GM19351 (cell line): Measurements from ENCODE around the gene RAB14.

ENCODE experiments used
- ATAC-seq: cut with Tn5 transposase; IDR thresholded peaks from one replicate; pipeline ENCODE4 v1.9.1; 2021; ENCODE audit warnings: mild to moderate bottlenecking, moderate library complexity; ENCODE audit not compliant: unreplicated experiment

The RAB14 gene

DNA sequence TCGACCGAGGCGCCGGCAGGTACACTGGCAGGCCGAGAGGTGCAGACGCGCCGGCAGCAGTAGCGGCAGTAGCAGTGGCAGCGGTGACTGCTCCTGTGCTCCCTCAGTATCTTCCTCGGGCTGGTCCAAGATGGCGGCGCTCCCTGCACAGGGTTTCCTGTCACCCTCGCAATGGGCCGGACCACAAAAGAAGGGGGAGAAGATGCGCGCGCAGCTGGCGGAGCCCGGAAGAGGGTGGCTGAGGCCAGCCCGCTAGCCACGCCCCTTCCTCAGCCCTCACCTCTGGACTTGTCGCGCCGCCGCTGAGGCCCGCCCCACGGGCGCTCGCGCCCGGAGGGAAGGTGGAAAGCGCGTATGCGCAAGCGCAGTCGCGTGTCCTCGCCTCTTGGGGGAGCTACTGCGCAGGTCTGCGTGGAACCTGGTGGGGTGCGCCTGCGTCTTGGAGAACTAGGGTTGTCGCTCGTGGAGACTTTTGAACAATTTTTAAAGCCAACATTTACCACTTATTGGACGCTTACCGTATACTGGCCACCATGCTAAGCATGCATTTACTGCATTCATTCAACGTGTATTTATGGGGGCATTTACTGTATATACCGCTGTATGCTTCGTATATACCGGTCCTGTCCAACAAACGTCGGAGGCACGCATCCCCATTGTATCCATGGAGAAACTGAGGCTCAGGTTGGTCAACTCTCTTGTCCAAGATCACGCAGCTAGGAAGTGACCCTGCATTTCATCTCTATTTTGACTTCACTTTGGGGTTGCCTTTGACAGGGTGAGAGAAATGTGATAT lies at the start of gene RAB14:
TSS of gene RAB14 (minus strand) at position 132 of the 796 bp plus-strand sequence. CDS start 8,457 bp downstream, outside the sequence.
- peak; percentile 83 for ATAC-seq

GRCh38 chr9:121249563-121249962 lies 47.9 kb upstream of the RAB14 start:
- ATAC-seq, result no peak

GRCh38 chr9:121246821-121247561 lies 45.3 kb upstream of the RAB14 start:
- no peak for ATAC-seq

GRCh38 chr9:121242959-121243346 lies 41.3 kb upstream of the RAB14 start:
- ATAC-seq, result no peak

GRCh38 chr9:121242219-121242958 lies 40.7 kb upstream of the RAB14 start:
- ATAC-seq, result no peak

DNA sequence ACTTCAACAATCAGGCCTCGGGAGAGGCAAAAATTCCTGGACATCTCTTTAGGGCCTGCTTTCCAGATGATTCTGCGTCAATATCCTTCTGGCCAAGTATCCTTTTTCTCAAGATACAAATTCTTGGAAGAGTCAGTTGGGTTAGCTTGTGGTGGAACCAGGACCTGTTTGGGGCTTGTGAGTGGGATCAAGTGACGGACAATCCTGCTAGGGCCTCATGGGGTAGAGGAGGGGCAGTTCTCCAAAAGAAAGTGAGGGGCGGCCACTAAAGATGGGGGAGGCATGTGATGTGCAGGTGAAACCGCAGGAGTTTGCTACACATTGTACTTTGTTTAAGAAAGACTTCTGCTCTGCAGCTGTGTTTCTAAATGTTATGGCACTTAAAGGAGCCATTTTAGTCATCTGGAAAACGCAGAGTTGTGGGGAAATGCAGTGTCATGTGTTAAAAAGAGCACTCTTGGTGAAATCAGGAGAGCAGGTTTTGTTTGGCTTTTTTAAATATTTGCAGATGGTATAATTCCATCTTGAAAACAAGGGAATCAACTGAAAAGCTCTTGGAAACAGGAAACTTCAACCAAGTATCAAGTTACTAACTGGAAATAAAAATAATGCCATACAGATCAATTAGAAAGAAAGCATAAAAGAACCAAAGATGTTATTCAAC lies 38.9 kb upstream of the RAB14 start:
- ATAC-seq, result no peak

DNA sequence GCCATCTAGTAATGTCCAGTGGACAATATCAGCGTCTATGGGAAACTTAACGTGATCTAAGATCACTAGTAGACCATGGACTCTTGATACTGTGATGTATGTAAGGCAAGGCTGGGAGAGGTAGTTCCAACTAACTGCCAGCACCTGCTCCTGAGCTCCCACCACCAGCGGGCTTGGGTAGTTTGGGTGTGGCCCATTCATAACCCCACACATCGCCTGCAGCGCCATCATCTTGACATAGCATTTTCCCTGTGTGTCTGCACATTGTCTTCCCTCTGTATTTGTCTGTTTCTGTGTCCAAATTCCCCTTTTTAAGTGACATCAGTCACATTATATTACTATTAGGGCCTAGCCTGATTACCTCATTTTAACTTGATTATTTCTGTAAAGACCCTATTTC lies 38.2 kb upstream of the RAB14 start:
- ATAC-seq, result no peak

GRCh38 chr9:121239071-121239470 lies 37.4 kb upstream of the RAB14 start:
- ATAC-seq, result no peak

- no peak for ATAC-seq
Observed at GRCh38 chr9:121237916-121238315, 36.2 kb upstream of the RAB14 start.

DNA sequence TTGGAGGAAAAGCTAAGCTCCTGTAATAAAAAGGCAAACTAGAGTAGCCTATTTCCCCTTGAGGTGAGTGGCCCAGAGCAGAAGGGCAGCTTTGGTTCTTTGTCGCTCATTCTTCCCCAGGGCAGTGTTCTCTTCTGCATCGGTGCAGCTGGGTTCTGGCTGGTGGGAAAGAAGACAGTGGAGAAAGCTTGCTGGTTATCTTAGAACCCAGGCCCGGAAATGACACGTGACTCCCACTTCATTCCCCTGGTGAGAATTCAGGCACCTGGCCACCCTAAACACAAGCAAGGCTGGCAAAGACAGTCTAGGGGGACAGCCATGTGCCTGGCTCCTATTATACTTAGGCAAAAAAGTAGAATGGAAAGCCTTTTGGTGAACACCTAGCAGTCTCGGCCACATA lies 33.8 kb upstream of the RAB14 start:
- no peak for ATAC-seq

GRCh38 chr9:121234832-121235161 lies 33.1 kb upstream of the RAB14 start:
- ATAC-seq, result no peak

DNA sequence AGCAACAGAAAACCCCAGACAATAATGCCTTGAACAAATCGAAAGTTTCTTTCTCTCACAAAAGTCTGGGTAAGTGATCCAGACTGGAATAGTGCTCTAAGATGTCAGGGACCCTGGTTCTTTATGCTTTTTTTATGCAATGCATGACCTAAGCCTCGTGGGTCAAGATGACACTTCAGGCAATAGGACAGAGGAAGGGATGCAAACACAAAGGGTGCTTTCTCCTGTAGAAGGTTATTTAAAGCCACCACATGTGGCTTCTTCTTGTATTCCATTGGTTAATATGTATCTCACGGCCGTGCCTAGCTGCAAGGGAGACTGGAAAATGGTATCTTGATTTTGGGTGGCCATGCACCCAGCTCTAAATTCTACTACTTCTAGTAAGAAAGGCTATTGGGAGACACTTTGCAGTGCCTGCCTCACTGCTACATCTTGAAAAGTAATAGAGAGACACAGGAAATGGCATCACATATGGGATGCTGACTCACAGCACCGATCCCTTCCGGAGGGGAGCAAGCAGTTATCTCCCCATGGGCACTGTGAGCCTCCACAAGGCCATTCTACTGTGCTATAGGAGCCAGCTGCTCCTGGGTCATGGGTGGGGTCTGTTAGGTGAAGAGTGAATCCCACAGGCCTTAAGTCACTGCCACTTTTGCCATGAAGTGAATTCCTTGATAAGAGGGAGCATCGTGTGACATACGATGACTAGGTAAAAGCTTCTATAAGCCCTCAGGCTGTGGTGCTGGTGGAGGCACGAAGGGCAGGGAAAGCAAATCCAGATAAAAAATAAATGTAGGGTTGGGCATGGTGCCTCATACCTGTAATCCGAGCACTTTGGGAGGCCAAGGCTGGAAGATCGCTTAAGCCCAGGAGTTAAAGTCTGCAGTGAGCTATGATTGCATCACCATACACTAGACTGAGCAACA lies 32.5 kb upstream of the RAB14 start:
- ATAC-seq, result no peak

DNA sequence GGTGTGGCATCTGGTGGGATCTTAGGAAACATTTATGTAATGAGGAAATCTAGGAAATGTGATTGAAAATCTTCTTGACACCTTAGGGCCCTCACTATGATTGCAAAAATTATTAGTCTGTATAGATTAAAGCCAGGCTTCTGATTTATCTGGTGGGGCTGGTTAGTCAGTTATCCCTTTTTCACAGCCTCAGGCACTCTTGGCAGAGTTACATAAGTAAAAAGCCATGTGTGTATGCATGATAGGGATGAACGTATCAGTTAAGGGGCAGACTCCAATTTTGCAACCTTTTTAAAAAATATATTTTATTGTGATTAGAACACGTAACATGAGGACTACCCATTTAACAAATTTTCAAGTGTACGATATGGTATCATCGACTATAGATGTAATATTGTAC lies 30.6 kb upstream of the RAB14 start:
- no peak for ATAC-seq

GRCh38 chr9:121230256-121230655 lies 28.6 kb upstream of the RAB14 start:
- no peak for ATAC-seq

- ATAC-seq, result no peak
Observed at GRCh38 chr9:121227862-121228261, 26.2 kb upstream of the RAB14 start.

GRCh38 chr9:121226175-121226574 lies 24.5 kb upstream of the RAB14 start:
- no peak for ATAC-seq

DNA sequence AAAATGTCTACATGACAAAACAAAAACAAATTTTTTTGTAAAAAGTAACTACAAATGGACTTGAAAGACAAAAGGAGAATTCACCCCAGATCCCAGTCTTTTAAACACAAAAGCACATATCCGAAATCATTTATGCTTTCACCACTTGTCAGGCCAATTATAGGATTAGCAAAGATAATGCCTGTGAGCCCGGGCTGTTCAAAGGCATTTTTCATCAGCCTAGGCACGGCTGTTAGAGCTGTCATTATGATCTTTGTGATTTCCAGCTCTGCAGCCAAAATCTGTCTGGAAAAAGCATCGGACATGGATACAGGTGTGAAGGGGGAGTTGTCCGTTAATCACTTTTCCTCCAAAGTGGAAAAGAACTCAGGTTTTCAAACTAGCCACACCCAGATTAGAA lies 23.6 kb upstream of the RAB14 start:
- ATAC-seq, result no peak

DNA sequence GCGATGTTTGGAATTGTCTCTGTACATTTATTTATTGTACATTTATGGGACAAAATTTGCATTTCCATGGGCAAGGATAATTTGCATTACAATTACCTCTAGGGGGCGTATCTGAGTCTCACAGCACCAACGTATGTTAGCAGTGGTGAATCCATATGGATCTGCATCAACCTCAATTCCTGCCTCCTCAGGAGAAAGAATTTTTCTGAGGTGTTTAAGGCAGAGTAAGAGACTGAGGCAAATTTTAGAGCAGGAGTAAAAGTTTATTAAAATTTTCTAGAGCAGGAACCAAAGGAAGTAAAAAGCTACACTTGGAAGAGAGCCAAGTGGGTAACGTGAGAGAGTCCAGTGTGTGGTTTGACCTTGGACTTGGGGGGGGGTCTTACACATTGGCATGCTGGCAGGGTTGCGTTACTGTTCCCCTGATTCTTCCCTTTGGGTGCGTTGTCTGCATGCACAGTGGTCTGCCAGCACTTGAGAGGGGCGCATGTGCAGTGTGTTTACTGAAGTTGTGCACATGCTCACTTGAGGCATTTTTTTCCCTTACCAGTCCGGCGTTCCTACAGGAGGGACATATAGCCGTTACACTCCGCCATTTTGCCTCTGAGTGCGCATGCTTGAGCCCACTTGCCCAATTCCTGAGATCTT lies 21.0 kb upstream of the RAB14 start:
- no peak for ATAC-seq

DNA sequence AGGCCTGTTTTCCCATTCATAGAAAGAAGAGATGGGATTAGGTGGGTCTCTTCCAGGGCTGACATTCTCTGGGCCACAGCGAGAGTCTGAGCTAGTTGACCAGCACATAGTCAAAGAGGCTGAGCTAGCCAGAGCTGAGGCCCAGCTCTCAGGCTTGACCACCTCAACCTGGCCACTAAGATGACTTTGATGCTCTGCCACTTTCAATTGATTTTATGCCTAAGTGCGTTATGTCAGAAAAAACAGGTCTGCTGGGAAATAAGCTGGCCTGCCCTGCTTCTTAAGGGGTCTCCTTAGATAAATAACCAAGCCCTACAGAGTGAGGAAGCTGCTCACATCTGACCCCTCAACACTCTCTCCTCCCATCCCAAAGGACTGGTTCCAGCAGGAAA lies 20.0 kb upstream of the RAB14 start:
- no peak for ATAC-seq
